Measurements from ENCODE around the gene PPP1R2B.

DNA sequence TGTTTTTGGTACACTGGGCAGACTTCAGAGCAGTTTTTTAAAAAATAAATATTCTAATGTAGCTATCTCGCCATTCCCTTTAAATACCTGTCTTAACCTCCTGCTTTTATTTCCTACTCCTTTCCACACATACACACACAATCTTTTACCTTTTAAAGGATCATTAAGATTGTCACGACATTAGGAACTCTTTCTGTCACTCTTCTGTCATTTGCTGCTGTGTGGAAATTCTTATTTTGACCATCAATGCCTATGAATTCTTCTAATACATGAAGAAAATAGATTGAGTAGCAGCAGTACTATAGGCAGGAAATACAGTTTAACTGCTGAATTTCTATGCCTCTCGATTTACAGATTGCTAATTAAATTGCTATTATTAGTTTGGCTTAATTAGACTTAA, 1.8 kb downstream of the PPP1R2B start:
- no peak for TF ChIP-seq POLR2A (IDR thresholded peaks at IDR 0.05; ENCODE audit: low read depth)
- TF ChIP-seq, protein P1, sequence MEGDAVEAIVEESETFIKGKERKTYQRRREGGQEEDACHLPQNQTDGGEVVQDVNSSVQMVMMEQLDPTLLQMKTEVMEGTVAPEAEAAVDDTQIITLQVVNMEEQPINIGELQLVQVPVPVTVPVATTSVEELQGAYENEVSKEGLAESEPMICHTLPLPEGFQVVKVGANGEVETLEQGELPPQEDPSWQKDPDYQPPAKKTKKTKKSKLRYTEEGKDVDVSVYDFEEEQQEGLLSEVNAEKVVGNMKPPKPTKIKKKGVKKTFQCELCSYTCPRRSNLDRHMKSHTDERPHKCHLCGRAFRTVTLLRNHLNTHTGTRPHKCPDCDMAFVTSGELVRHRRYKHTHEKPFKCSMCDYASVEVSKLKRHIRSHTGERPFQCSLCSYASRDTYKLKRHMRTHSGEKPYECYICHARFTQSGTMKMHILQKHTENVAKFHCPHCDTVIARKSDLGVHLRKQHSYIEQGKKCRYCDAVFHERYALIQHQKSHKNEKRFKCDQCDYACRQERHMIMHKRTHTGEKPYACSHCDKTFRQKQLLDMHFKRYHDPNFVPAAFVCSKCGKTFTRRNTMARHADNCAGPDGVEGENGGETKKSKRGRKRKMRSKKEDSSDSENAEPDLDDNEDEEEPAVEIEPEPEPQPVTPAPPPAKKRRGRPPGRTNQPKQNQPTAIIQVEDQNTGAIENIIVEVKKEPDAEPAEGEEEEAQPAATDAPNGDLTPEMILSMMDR (IDR thresholded peaks at IDR 0.05): no peak
- no peak for TF ChIP-seq EP300 (IDR thresholded peaks at IDR 0.05)
- no peak for TF ChIP-seq POLR2AphosphoS5 (IDR thresholded peaks at IDR 0.05)
